Loucy (cell line): Measurements from ENCODE around the gene CDCA4.

ENCODE experiments used
- EZH2phosphoT487 ChIP-seq: fragments of 200-600 bp; IDR thresholded peaks from 2 replicates; pipeline ENCODE4 v1.6.1; 2018; ENCODE audit warnings: antibody characterized with exemption, mild to moderate bottlenecking, moderate library complexity, borderline replicate concordance
- TF ChIP-seq, protein P1 (sequence below): fragments of 200-600 bp; sonication (generic); conservative IDR thresholded peaks from 2 replicates; pipeline ENCODE4 v1.5.1; 2014; ENCODE audit warnings: mild to moderate bottlenecking, antibody characterized with exemption, low read length

DNA sequence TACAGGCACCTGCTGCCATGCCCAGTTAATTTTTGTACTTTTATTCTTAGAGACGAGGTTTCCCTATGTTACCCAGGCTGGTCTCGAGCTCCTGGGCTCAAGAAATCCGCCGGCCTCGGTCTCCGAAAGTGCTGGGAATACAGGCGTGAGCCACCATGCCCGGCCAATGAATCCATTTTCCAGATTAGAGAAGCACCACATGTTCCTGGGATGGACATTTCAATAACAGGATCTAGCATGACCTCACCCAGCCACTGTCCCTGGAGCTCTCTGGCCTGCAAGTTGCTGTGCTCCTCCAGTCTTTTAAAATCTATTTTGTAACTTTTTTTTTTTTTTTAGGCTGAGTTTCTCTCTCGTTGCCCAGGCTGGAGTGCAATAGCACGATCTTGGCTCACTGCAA, 42.2 kb upstream of the CDCA4 start:
- TF ChIP-seq, protein P1, sequence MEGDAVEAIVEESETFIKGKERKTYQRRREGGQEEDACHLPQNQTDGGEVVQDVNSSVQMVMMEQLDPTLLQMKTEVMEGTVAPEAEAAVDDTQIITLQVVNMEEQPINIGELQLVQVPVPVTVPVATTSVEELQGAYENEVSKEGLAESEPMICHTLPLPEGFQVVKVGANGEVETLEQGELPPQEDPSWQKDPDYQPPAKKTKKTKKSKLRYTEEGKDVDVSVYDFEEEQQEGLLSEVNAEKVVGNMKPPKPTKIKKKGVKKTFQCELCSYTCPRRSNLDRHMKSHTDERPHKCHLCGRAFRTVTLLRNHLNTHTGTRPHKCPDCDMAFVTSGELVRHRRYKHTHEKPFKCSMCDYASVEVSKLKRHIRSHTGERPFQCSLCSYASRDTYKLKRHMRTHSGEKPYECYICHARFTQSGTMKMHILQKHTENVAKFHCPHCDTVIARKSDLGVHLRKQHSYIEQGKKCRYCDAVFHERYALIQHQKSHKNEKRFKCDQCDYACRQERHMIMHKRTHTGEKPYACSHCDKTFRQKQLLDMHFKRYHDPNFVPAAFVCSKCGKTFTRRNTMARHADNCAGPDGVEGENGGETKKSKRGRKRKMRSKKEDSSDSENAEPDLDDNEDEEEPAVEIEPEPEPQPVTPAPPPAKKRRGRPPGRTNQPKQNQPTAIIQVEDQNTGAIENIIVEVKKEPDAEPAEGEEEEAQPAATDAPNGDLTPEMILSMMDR: no peak
- TF ChIP-seq EZH2phosphoT487: no peak
